OCI-LY1 (cell line): Measurements from ENCODE around the gene SF1.

Experiments
- EZH2 ChIP-seq: fragments of 200-600 bp; sonication (generic), shearing (Covaris generic); IDR thresholded peaks from 2 replicates; pipeline ENCODE4 v1.8.0; 2017; ENCODE audit warnings: borderline replicate concordance, mixed run types, mild to moderate bottlenecking, antibody characterized with exemption, low read length, moderate library complexity, mixed read lengths
- TF ChIP-seq, protein P1 (sequence below): fragments of 200-600 bp; sonication (generic), shearing (Covaris generic); IDR thresholded peaks from 2 replicates; pipeline ENCODE4 v1.5.1; 2017; ENCODE audit warnings: mild to moderate bottlenecking, antibody characterized with exemption, low read length, moderate library complexity, mixed read lengths

DNA sequence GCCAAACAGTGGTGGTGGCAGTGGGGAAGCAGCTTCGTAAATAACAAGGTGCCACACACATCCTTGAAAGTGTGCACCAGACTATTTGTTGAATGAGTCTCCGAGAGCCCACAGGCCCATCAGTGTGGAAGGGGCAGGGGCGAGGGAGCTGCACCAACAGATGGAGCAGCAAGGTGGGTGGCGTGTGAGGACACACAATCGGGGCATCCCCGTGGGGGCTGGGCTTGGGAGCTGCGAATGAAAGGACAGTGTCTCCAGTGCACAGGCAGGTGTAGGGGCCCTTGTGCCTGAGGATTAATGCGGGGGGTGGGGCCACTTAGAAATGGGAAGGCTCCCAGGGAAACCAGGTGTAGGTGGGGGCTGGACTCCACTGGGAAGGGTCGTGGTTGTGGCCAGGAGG, 58.2 kb downstream of the SF1 start:
- TF ChIP-seq, protein P1, sequence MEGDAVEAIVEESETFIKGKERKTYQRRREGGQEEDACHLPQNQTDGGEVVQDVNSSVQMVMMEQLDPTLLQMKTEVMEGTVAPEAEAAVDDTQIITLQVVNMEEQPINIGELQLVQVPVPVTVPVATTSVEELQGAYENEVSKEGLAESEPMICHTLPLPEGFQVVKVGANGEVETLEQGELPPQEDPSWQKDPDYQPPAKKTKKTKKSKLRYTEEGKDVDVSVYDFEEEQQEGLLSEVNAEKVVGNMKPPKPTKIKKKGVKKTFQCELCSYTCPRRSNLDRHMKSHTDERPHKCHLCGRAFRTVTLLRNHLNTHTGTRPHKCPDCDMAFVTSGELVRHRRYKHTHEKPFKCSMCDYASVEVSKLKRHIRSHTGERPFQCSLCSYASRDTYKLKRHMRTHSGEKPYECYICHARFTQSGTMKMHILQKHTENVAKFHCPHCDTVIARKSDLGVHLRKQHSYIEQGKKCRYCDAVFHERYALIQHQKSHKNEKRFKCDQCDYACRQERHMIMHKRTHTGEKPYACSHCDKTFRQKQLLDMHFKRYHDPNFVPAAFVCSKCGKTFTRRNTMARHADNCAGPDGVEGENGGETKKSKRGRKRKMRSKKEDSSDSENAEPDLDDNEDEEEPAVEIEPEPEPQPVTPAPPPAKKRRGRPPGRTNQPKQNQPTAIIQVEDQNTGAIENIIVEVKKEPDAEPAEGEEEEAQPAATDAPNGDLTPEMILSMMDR = no peak
- TF ChIP-seq EZH2 = no peak
